ENCODE data around the gene PRRC2B. TPM values are rescaled to one million over a fixed set of nuclear protein-coding genes. Genes with fewer than 3 reads are reported as not detected.

Gene PRRC2B
- total RNA-seq, 1 experiment from 2014 or later, result 170 TPM

DNA sequence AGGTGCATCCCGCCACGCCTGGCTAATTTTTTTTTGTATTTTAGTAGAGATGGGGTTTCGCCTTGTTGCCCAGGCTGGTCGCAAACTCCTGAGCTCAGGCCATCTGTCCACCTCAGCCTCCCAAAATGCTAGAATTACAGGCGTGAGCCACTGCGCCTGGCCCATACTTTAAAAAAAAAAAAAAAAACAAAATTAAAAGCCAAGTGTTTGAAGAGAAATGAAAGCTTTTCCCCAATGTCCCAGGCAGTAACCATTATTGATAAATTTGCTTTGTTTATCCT is 9.5 kb downstream of the PRRC2B start:
- peaks cover 21 to 46% of the 10 kb centered on the region in 2 experiments for H3K4me1 ChIP-seq (ENCODE audit: control insufficient read depth in 1 of 2, insufficient read depth in 2 of 2, low read length in 2 of 2)
- ChIA-PET CTCF (no interaction called here), RAD21 (ENCODE audit: low non-redundant PET in 1 of 2, low total read pairs in 2 of 2, uncharacterized antibody in 2 of 2, unreplicated experiment in 2 of 2) (no interaction called here), POLR2A (interaction anchor here (0.7 kb wide), 1 partner anchor 12 kb away, joined by 3 read pairs; no protein-coding TSS in a partner anchor)
- H3K79me2 ChIP-seq (ENCODE audit: insufficient read depth, low read length), result peaks cover 99% of the 10 kb centered on the region
- no peak overlapping the region for H2AFZ ChIP-seq (ENCODE audit: low read depth, low read length, poor library complexity, severe bottlenecking)
- no peak for ATAC-seq
- intact Hi-C loops (cut with micrococcal nuclease), result no loop called here
- no peaks in the 10 kb centered on the region for H3K27me3 ChIP-seq (ENCODE audit: insufficient read depth, low read length)
- H4K20me1 ChIP-seq (ENCODE audit: insufficient read depth), result peaks cover 58% of the 10 kb centered on the region; the same call in 1 of the 2 replicates
- H3K9me2 ChIP-seq (ENCODE audit: insufficient read depth), result no peaks in the 10 kb centered on the region
- TF ChIP-seq, protein P1, sequence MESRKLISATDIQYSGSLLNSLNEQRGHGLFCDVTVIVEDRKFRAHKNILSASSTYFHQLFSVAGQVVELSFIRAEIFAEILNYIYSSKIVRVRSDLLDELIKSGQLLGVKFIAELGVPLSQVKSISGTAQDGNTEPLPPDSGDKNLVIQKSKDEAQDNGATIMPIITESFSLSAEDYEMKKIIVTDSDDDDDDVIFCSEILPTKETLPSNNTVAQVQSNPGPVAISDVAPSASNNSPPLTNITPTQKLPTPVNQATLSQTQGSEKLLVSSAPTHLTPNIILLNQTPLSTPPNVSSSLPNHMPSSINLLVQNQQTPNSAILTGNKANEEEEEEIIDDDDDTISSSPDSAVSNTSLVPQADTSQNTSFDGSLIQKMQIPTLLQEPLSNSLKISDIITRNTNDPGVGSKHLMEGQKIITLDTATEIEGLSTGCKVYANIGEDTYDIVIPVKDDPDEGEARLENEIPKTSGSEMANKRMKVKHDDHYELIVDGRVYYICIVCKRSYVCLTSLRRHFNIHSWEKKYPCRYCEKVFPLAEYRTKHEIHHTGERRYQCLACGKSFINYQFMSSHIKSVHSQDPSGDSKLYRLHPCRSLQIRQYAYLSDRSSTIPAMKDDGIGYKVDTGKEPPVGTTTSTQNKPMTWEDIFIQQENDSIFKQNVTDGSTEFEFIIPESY (IDR thresholded peaks at IDR 0.05; ENCODE audit: extremely low read depth, insufficient replicate concordance, low read length), result no peak
- TF ChIP-seq, protein P2, sequence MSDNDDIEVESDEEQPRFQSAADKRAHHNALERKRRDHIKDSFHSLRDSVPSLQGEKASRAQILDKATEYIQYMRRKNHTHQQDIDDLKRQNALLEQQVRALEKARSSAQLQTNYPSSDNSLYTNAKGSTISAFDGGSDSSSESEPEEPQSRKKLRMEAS (IDR thresholded peaks at IDR 0.05), result no peak
- TF ChIP-seq, protein P3, sequence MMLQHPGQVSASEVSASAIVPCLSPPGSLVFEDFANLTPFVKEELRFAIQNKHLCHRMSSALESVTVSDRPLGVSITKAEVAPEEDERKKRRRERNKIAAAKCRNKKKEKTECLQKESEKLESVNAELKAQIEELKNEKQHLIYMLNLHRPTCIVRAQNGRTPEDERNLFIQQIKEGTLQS (IDR thresholded peaks at IDR 0.05), result no peak
- TF ChIP-seq ZFX (IDR thresholded peaks at IDR 0.05) (no peak), TCF7L2 (IDR thresholded peaks at IDR 0.05; ENCODE audit: borderline replicate concordance, extremely low read depth, insufficient read depth, insufficient read length) (no peak), SP1 (IDR thresholded peaks at IDR 0.05; ENCODE audit: low read depth) (no peak), POLR2A (IDR thresholded peaks at IDR 0.05; ENCODE audit: borderline replicate concordance, extremely low read depth, insufficient read depth, insufficient read length) (no peak), JUND (IDR thresholded peaks at IDR 0.05) (no peak), RAD21 (IDR thresholded peaks at IDR 0.05; ENCODE audit: low read depth) (no peak), EGR1 (IDR thresholded peaks at IDR 0.05; ENCODE audit: low read depth) (no peak), CEBPB (IDR thresholded peaks at IDR 0.05; ENCODE audit: low read depth) (no peak), YY1 (IDR thresholded peaks at IDR 0.05; ENCODE audit: extremely low read depth, insufficient replicate concordance, low read depth, low read length) (no peak), ELF1 (IDR thresholded peaks at IDR 0.05; ENCODE audit: borderline replicate concordance, low read depth) (no peak), FOSL1 (IDR thresholded peaks at IDR 0.05; ENCODE audit: low read depth) (no peak)
- TF ChIP-seq, protein P4, sequence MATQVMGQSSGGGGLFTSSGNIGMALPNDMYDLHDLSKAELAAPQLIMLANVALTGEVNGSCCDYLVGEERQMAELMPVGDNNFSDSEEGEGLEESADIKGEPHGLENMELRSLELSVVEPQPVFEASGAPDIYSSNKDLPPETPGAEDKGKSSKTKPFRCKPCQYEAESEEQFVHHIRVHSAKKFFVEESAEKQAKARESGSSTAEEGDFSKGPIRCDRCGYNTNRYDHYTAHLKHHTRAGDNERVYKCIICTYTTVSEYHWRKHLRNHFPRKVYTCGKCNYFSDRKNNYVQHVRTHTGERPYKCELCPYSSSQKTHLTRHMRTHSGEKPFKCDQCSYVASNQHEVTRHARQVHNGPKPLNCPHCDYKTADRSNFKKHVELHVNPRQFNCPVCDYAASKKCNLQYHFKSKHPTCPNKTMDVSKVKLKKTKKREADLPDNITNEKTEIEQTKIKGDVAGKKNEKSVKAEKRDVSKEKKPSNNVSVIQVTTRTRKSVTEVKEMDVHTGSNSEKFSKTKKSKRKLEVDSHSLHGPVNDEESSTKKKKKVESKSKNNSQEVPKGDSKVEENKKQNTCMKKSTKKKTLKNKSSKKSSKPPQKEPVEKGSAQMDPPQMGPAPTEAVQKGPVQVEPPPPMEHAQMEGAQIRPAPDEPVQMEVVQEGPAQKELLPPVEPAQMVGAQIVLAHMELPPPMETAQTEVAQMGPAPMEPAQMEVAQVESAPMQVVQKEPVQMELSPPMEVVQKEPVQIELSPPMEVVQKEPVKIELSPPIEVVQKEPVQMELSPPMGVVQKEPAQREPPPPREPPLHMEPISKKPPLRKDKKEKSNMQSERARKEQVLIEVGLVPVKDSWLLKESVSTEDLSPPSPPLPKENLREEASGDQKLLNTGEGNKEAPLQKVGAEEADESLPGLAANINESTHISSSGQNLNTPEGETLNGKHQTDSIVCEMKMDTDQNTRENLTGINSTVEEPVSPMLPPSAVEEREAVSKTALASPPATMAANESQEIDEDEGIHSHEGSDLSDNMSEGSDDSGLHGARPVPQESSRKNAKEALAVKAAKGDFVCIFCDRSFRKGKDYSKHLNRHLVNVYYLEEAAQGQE (IDR thresholded peaks at IDR 0.05; ENCODE audit: low read depth), result no peak
- H3K27ac ChIP-seq (ENCODE audit: low read depth, low read length), result no peak overlapping the region
- no peak for DNase-seq (ENCODE audit: low read depth, low spot score)
- H3K36me3 ChIP-seq (ENCODE audit: control insufficient read depth in 1 of 2, insufficient read depth in 2 of 2, low read length in 2 of 2), result no peaks in the 10 kb centered on the region; a peak in 1 of 4 replicates
- no peak overlapping the region for H3K4me3 ChIP-seq (replicated peaks in 1 of 2; ENCODE audit: low read depth in 1 of 2, low read length in 2 of 2)
- H3K9ac ChIP-seq (ENCODE audit: low read length), result no peak overlapping the region
- H3K9me3 ChIP-seq (ENCODE audit: control insufficient read depth in 1 of 2, insufficient read depth in 1 of 2, low read depth in 1 of 2, low read length in 2 of 2), result no peaks in the 10 kb centered on the region
- BruUV-seq (replicated peaks), result no TSS peak
- H3K4me2 ChIP-seq (ENCODE audit: low read length), result no peak overlapping the region

Data from HCT116 (cell line).